Caki2 (cell line): ENCODE data around the gene SEPSECS. TPM values are rescaled to one million over a fixed set of nuclear protein-coding genes. Genes with fewer than 3 reads are reported as not detected.
"Not testable (repeated sequence)": the region's sequence is repeated elsewhere in the genome, so short reads cannot be mapped to it uniquely, and the experiment has no call there.

Experiments
- DNase-seq: peaks from one replicate; pipeline ENCODE4 v3.0.0-alpha.2; 2015; ENCODE audit warnings: low read depth
- in situ Hi-C: cut with HindIII; loops from 2 replicates; pipeline ENCODE4 v1.10.0; 2016; ENCODE audit warnings: low sequenced_read_pairs, low pct_unique_long_range_greater_than_20kb, mixed read lengths
- total RNA-seq: library from RNA; depleted of rRNA; stranded (reverse); fragments of >200 nt; shearing (Covaris generic); gene quantifications from 2 replicates; pipeline ENCODE4 v1.2.3, GENCODE V29; 2014; ENCODE audit warnings: low replicate concordance

The SEPSECS gene
- total RNA-seq, 1 experiment from 2014 or later, result 2.9 TPM

GRCh38 chr4:25096251-25096980 lies 63.8 kb downstream of the SEPSECS start:
- in situ Hi-C loops, result no loop called here
- DNase-seq, result no peak

- in situ Hi-C loops, result no loop called here
- DNase-seq, result no peak
Measured at GRCh38 chr4:25095837-25096236, 64.4 kb downstream of the SEPSECS start.

GRCh38 chr4:25092139-25092538 lies 68.1 kb downstream of the SEPSECS start:
- DNase-seq, result no peak
- in situ Hi-C loops, result no loop called here

GRCh38 chr4:25090516-25090915 lies 69.7 kb downstream of the SEPSECS start:
- in situ Hi-C loops, result no loop called here
- no peak for DNase-seq

- in situ Hi-C loops, result no loop called here
Measured at GRCh38 chr4:25089051-25089763, 71.0 kb downstream of the SEPSECS start.

GRCh38 chr4:25088093-25088952 lies 71.9 kb downstream of the SEPSECS start:
- in situ Hi-C loops, result no loop called here
- no peak for DNase-seq

More at GRCh38 chr4:25089051-25089763, 71.0 kb downstream of the SEPSECS start:
- DNase-seq, result no peak

GRCh38 chr4:25085671-25086070 lies 74.6 kb downstream of the SEPSECS start:
- in situ Hi-C loops, result no loop called here
- no peak for DNase-seq

GRCh38 chr4:25083441-25083840 lies 76.8 kb downstream of the SEPSECS start:
- not testable (repeated sequence) for DNase-seq

GRCh38 chr4:25081866-25082471 lies 78.3 kb downstream of the SEPSECS start:
- DNase-seq, result no peak
- in situ Hi-C loops, result no loop called here

More at GRCh38 chr4:25083441-25083840, 76.8 kb downstream of the SEPSECS start:
- in situ Hi-C loops, result not testable (repeated sequence)

GRCh38 chr4:25080571-25080970 lies 79.7 kb downstream of the SEPSECS start:
- in situ Hi-C loops, result no loop called here
- no peak for DNase-seq

- in situ Hi-C loops, result no loop called here
- DNase-seq, result no peak
Measured at GRCh38 chr4:25078523-25078922, 81.7 kb downstream of the SEPSECS start.

GRCh38 chr4:25076625-25077398 lies 83.4 kb downstream of the SEPSECS start:
- in situ Hi-C loops, result no loop called here
- DNase-seq, result no peak

GRCh38 chr4:25075851-25076250 lies 84.4 kb downstream of the SEPSECS start:
- in situ Hi-C loops, result no loop called here
- DNase-seq, result no peak

- no peak for DNase-seq
- in situ Hi-C loops, result no loop called here
Measured at GRCh38 chr4:25075129-25075528, 85.1 kb downstream of the SEPSECS start.

- no peak for DNase-seq
- in situ Hi-C loops, result no loop called here
Measured at GRCh38 chr4:25070545-25070944, 89.7 kb downstream of the SEPSECS start.
